Left lung (tissue), 10 donors: ENCODE measurements around the gene NT5M. TPM values are rescaled to one million over a fixed set of nuclear protein-coding genes. Genes with fewer than 3 reads are reported as not detected.

Source experiments
- ATAC-seq: fragments of 200-7000 bp; cut with Tn5 transposase; one replicate; pipeline ENCODE4 v1.9.1; 2020; ENCODE audit warnings: moderate library complexity
- DNase-seq, 4 donors: peaks; one replicate each; pipeline ENCODE4 v3.0.0-alpha.2; 2013 to 2020
- H3K27ac ChIP-seq, 2 donors: fragments of 200-600 bp; sonication (generic) in 1 of 2; one replicate each; pipeline versions ENCODE4 v1.5.0 to v1.8.0; 2020 to 2021
- H3K27me3 ChIP-seq, 2 donors: fragments of 200-600 bp; sonication (generic) in 1 of 2; one replicate each; pipeline versions ENCODE4 v1.5.0 to v1.8.0; 2020 to 2021
- H3K36me3 ChIP-seq, 2 donors: fragments of 200-600 bp; sonication (generic) in 1 of 2; one replicate each; pipeline versions ENCODE4 v1.5.0 to v1.8.0; 2020 to 2021
- H3K4me1 ChIP-seq, 2 donors: fragments of 200-600 bp; one replicate each; pipeline ENCODE4 v1.8.0; 2021
- H3K4me3 ChIP-seq, 2 donors: fragments of 200-600 bp; sonication (generic) in 1 of 2; one replicate each; pipeline versions ENCODE4 v1.5.0 to v1.8.0; 2020 to 2021; ENCODE audit warnings: mild to moderate bottlenecking in 1 of 2
- H3K9me3 ChIP-seq, 2 donors: fragments of 200-600 bp; sonication (generic) in 1 of 2; one replicate each; pipeline versions ENCODE4 v1.5.0 to v1.8.0; 2020 to 2021
- CTCF ChIP-seq, 2 donors: fragments of 200-600 bp; sonication (generic) in 1 of 2; IDR thresholded peaks; one replicate each; pipeline versions ENCODE4 v1.5.0 to v1.8.0; 2021; ENCODE audit warnings: antibody characterized with exemption in 2 of 2
- intact Hi-C, 2 donors: fragments of 100-400 bp; cut with DNase I; formaldehyde crosslinking; loops; one replicate each; pipeline versions ENCODE4 v1.11.2 to v1.14.2; 2022
- polyA plus RNA-seq, 6 donors: library from polyadenylated mRNA; unstranded; fragments of 120-200 nt; gene quantifications; one replicate each; pipeline ENCODE4 v1.2.1, GENCODE V29; 2013; ENCODE audit not compliant: insufficient read length in 6 of 6
- total RNA-seq, 2 donors: library from RNA; stranded (reverse); fragmentation: NEBNext Ultra II Directional; extraction: Animal tissue kit (Norgen Biotek cat#: 25700); gene quantifications; one replicate each; pipeline ENCODE4 v1.2.1, GENCODE V29; 2021
- donor health status: DM: no; HTN: yes; CAD: no.
- donor health status: DM: no; HTN: no; CAD: no.

Gene NT5M
- total and polyA plus RNA-seq, 8 donors: 1.5 to 5.4 (median 3.8) TPM

- no peaks in the 10 kb centered on the region for H3K9me3 ChIP-seq
- no peaks in the 10 kb centered on the region for H3K4me1 ChIP-seq
- no peaks in the 10 kb centered on the region for H3K36me3 ChIP-seq
- H3K4me3 ChIP-seq: no peak overlapping the region
- no peak overlapping the region for H3K27ac ChIP-seq
- TF ChIP-seq CTCF (IDR thresholded peaks at IDR 0.05): no peak
- intact Hi-C loops: no loop called here
- peak in 1 of 4 donors; percentile 47 for DNase-seq
- H3K27me3 ChIP-seq: peaks cover 0 to 17% of the 10 kb centered on the region in 2 donors
- no peak for ATAC-seq
Observed at GRCh38 chr17:17347234-17347955, 44.2 kb downstream of the NT5M start.

DNA sequence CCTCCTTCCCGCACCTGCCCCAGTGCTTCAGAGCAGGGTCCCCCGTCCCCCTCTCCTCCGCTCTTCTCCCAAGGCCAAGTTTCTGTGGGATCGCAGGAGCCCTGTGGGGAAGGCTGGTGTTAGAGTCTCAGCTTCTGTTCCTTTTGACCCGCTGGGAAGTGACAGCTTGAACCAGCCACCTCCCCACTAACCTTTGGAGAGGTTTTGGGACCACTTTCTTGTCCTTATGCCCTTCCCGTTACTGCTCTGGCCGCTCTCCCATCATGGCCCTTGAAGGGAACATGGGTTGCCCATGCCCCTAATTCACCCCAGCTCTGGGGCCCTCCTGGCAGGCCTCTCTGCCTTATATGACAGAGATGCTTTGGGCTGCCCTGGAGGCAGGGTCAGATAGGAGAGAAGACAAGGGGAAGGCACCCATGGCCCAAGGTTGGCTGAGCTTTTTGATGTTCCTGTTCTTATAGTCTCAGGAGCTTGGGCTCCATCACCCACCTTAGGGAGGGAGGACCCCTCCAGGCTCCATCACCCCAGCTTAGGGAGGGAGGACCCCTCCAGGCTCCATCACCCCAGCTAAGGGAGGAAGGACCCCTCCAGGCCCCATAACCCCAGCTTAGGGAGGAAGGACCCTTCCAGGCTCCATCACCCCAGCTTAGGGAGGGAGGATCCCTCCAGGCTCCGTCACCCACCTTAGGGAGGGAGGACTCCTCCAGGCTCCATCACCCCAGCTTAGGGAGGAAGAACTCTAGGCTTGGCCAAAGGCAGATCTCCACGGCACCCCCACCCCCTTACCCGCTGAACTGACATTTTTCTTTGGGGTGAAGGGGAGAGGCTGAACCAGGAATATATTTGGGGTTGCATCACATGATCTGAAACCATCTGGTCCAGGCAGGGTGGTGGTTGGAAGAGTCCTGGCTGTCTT is 45.0 kb downstream of the NT5M start:
- ATAC-seq: no peak
- H3K27ac ChIP-seq: no peak overlapping the region
- DNase-seq: no peak
- H3K36me3 ChIP-seq: no peaks in the 10 kb centered on the region
- no peak for TF ChIP-seq CTCF (IDR thresholded peaks at IDR 0.05)
- no peaks in the 10 kb centered on the region for H3K4me1 ChIP-seq
- H3K4me3 ChIP-seq: no peak overlapping the region
- H3K27me3 ChIP-seq: peaks cover 0 to 17% of the 10 kb centered on the region in 2 donors
- intact Hi-C loops: no loop called here
- H3K9me3 ChIP-seq: no peaks in the 10 kb centered on the region

DNA sequence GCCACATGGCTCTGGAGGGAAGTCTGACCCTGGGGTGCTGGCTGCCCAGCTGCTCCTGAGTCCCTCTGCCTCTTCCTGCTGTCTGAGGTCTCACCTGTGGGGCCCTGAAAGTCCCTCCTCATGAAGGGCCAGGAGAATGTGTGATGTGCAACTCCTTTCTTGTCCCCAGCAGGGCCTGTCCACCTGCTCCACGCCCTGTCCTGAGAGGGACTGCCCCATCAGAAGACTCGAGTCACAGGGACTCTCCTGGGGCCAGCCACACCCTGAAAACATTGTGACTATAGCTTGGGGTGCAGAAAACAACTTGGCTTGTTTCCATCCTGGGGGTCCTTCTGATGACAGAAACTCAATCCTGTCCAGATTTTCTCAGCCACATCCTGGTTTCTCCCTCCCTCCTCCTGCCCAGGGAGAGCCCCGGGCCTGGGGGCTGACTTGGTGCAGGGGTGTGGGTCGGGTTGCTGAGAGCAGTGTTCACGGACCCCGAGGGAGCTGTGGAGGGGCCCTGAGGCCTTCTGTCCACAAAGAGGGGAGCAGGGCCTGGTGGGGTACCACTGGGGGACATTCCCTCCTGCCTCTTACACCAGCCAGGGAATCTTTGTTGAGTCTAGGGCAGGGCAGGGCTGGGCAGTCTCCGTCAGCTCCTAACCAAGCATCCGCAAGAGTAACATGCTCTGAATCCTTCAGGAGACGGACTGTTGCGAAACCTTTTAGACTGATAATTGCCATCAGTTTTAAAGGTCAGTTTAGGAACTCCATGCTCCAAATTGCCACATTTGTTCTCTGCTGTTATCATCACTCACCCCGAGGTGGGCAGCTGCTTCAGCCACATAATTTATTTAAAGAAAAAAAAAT is 45.9 kb downstream of the NT5M start:
- Histone ChIP-seq H3K4me1 (no peaks in the 10 kb centered on the region), H3K27ac (no peak overlapping the region), H3K4me3 (no peak overlapping the region), H3K9me3 (no peaks in the 10 kb centered on the region), H3K27me3 (peaks cover 0 to 17% of the 10 kb centered on the region in 2 donors), H3K36me3 (no peaks in the 10 kb centered on the region)
- DNase-seq: no peak
- TF ChIP-seq CTCF (IDR thresholded peaks at IDR 0.05): no peak
- intact Hi-C loops: no loop called here
- ATAC-seq: no peak

DNA sequence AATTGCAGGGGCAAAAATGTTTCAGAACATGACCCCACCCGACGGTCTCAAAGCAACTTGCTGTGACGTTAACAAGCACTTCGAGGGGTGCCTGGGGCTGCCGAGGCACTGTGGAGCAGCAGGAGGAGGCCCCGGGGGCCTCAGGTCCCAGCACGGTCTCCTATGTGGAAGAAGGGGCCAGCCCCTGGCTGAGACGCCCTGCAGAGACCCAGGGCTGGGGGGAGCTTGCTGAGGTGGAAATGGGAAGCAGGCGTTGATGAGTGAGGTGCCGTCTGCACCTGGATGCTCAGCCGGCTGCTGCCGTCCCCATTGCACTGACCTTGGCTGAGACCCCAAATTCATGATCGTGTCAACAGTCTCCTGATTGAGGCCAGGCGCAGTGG is 46.5 kb downstream of the NT5M start:
- DNase-seq (no peak), ATAC-seq (no peak)
- Histone ChIP-seq H3K27me3 (peaks cover 0 to 17% of the 10 kb centered on the region in 2 donors), H3K4me3 (no peak overlapping the region), H3K4me1 (peaks cover 0 to under 1% of the 10 kb centered on the region in 2 donors), H3K9me3 (no peaks in the 10 kb centered on the region), H3K27ac (no peak overlapping the region), H3K36me3 (no peaks in the 10 kb centered on the region)
- intact Hi-C loops: loop anchor here in 1 of 2 donors (10.0 kb wide), 1 partner anchor 145 kb away; the partner anchor contains the start of gene RASD1
- no peak for TF ChIP-seq CTCF (IDR thresholded peaks at IDR 0.05)
